Measurements from ENCODE around the gene ZNF277. TPM values are rescaled to one million over a fixed set of nuclear protein-coding genes. Genes with fewer than 3 reads are reported as not detected.
A peak's percentile ranks its signal among the peaks of the same experiment; 100 is the strongest.

The ZNF277 gene
- total and polyA plus RNA-seq, 8 donors, result 13.6 to 25.3 (median 19.6) TPM

DNA sequence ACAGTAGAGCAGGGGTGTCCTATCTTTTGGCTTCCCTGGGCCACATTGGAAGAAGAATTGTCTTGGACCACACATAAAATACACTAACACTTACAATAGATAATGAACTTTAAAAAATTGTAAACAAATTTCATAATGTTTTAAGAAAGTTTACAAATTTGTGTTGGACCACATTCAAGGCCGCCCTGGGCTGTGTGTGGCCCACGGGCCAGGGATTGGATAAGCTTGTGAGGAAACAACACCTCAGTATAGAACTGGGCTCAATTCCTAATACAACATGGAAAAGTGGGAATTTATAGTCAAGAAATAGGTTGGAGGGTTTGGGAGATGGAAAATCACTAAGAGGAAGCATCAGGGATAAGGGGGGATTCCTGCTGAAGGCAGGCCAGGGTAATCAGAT, 17.7 kb downstream of the ZNF277 start:
- TF ChIP-seq, protein P1, sequence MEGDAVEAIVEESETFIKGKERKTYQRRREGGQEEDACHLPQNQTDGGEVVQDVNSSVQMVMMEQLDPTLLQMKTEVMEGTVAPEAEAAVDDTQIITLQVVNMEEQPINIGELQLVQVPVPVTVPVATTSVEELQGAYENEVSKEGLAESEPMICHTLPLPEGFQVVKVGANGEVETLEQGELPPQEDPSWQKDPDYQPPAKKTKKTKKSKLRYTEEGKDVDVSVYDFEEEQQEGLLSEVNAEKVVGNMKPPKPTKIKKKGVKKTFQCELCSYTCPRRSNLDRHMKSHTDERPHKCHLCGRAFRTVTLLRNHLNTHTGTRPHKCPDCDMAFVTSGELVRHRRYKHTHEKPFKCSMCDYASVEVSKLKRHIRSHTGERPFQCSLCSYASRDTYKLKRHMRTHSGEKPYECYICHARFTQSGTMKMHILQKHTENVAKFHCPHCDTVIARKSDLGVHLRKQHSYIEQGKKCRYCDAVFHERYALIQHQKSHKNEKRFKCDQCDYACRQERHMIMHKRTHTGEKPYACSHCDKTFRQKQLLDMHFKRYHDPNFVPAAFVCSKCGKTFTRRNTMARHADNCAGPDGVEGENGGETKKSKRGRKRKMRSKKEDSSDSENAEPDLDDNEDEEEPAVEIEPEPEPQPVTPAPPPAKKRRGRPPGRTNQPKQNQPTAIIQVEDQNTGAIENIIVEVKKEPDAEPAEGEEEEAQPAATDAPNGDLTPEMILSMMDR (IDR thresholded peaks at IDR 0.05), result no peak
- intact Hi-C loops (cut with DNase I), result no loop called here

DNA sequence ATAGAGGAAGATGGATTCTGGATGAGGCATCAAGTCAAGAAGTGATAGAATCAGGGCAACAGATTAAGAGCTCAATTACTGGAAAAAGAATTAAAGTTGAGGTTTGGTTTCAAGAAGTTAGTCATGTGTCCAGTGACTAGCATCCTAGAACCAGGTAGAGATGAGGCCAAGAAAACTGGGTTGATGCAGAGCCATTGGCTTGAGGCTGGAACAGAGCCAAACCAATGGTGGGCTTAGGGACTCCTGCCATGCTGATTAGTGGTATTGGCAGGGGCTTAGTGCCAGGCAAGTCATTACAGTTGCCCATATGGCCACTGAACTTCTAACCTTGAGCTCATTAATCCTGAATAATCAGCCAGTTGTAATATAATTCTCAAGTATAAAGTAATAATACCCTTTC, 18.5 kb downstream of the ZNF277 start:
- Histone ChIP-seq H3K27ac (no peak overlapping the region), H3K9me3 (no peaks in the 10 kb centered on the region), H3K4me1 (peaks cover 0 to 13% (median 3%) of the 10 kb centered on the region in 3 donors), H3K36me3 (no peaks in the 10 kb centered on the region), H3K4me3 (no peak overlapping the region), H3K27me3 (no peaks in the 10 kb centered on the region)
- no peak for FAIRE-seq
- no peak for ATAC-seq
- no peak for DNase-seq
- intact Hi-C loops (cut with DNase I), result no loop called here
- TF ChIP-seq, protein P1 (IDR thresholded peaks at IDR 0.05), result no peak

More for the DNA sequence above, 17.7 kb downstream of the ZNF277 start:
- H3K27me3 ChIP-seq, result no peaks in the 10 kb centered on the region
- ATAC-seq (peak; percentile 63 to 88 (median 76)), FAIRE-seq (no peak), DNase-seq (no peak)
- peaks cover 0 to 13% (median 3%) of the 10 kb centered on the region in 3 donors for H3K4me1 ChIP-seq
- H3K27ac ChIP-seq, result peak overlapping the region in 1 of 4 donors; percentile 3
- H3K9me3 ChIP-seq, result no peaks in the 10 kb centered on the region
- no peaks in the 10 kb centered on the region for H3K36me3 ChIP-seq
- no peak overlapping the region for H3K4me3 ChIP-seq
- 48 to 50% methylated on average over 2 of the region's 2 CpGs for WGBS, 2 donors

DNA sequence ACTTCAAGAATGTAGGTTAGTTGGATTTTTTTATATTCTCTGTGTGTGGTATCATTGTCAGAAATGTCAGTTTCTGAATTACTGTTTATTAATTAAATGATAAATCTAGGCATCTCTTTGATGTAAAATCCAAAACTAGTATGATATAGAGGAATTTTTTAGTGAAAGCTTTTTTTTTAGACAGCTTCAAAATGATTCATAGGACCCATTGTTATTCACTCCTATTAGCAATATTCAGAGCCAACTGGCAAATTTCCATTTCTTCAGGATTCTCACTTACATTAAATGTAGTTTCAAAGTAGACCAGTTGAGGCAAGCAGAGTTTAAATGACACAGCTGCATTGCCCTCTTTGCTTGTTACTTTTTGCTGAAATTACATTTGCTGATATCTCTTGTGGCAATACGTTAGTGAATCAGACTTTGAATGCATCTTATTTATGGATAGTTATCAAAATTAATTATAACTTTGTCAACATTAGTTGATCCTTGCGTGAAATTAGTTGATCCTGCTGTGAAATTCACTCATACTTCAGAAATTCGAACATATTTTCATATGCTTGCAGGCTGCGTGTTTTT, 20.3 kb downstream of the ZNF277 start:
- TF ChIP-seq, protein P1 (IDR thresholded peaks at IDR 0.05), result no peak
- DNase-seq, result no peak
- Histone ChIP-seq H3K27ac (no peak overlapping the region), H3K4me1 (peaks cover 0 to 13% (median 3%) of the 10 kb centered on the region in 3 donors), H3K4me3 (no peak overlapping the region), H3K36me3 (no peaks in the 10 kb centered on the region), H3K27me3 (no peaks in the 10 kb centered on the region), H3K9me3 (no peaks in the 10 kb centered on the region)
- intact Hi-C loops (cut with DNase I), result no loop called here
- no peak for ATAC-seq
- 95 to 96% methylated on average over 4 of the region's 4 CpGs for WGBS, 2 donors
- no peak for FAIRE-seq

- ATAC-seq (no peak), DNase-seq (no peak), FAIRE-seq (no peak)
- H3K4me3 ChIP-seq, result no peak overlapping the region
- TF ChIP-seq, protein P1 (IDR thresholded peaks at IDR 0.05), result no peak
- intact Hi-C loops (cut with DNase I), result no loop called here
- no peak overlapping the region for H3K27ac ChIP-seq
- H3K27me3 ChIP-seq, result no peaks in the 10 kb centered on the region
- 41 to 45% methylated on average over 2 of the region's 2 CpGs for WGBS, 2 donors
- no peaks in the 10 kb centered on the region for H3K36me3 ChIP-seq
- no peaks in the 10 kb centered on the region for H3K9me3 ChIP-seq
- peaks cover 0 to 13% (median 3%) of the 10 kb centered on the region in 3 donors for H3K4me1 ChIP-seq
Measured at GRCh38 chr7:112228632-112229031, 22.1 kb downstream of the ZNF277 start.

- Histone ChIP-seq H3K4me3 (no peak overlapping the region), H3K4me1 (no peaks in the 10 kb centered on the region), H3K27me3 (no peaks in the 10 kb centered on the region), H3K27ac (no peak overlapping the region), H3K36me3 (no peaks in the 10 kb centered on the region), H3K9me3 (no peaks in the 10 kb centered on the region)
- 95 to 97% methylated on average over 4 of the region's 4 CpGs for WGBS, 2 donors
- ATAC-seq, result no peak
- intact Hi-C loops (cut with DNase I), result no loop called here
- TF ChIP-seq, protein P1 (IDR thresholded peaks at IDR 0.05), result no peak
- FAIRE-seq, result no peak
- DNase-seq, result no peak
Measured at GRCh38 chr7:112232212-112232978, 25.9 kb downstream of the ZNF277 start.
